B cell (primary cell): ENCODE results near the gene VIL1. TPM values are rescaled to one million over a fixed set of nuclear protein-coding genes. Genes with fewer than 3 reads are reported as not detected.

Experiments used
- ATAC-seq: fragments of 200-7000 bp; cut with Tn5 transposase; one replicate; pipeline ENCODE4 v1.10.0; 2021; ENCODE audit warnings: low read depth, mild to moderate bottlenecking, moderate number of reproducible peaks, moderate library complexity
- CTCF ChIA-PET: fragments of 350-600 bp; sonication (Branson Sonifier 250); formaldehyde crosslinking; loops from one replicate; lab custom pipeline; 2021; ENCODE audit warnings: antibody characterized with exemption, inconsistent platforms; lab: Charles Lee
- POLR2A ChIA-PET: fragments of 350-600 bp; sonication (Branson Sonifier 250); formaldehyde crosslinking; loops from one replicate; lab custom pipeline; 2021; ENCODE audit warnings: antibody characterized with exemption; lab: Charles Lee
- DNase-seq: peaks from one replicate; pipeline ENCODE4 v3.0.0; 2013
- H2AFZ ChIP-seq: 2 replicates; pipeline ENCODE4 v1.6.1; 2012; ENCODE audit warnings: mild to moderate bottlenecking, low read depth, low read length; ENCODE audit not compliant: insufficient read depth, poor library complexity, severe bottlenecking
- H3K27ac ChIP-seq, 2 donors: 1 replicate in 1 of 2; 2 replicates in 1 of 2; pipeline ENCODE4 v1.5.1; 2012 to 2013; ENCODE audit warnings: low read length in 2 of 2, mild to moderate bottlenecking in 2 of 2, moderate library complexity in 1 of 2
- H3K27me3 ChIP-seq, 4 experiments: fragments of 200-600 bp in 1 of 4; sonication (generic) in 1 of 4; replicated peaks in 1 of 4; 1 replicate in 2 of 4; 2 replicates in 2 of 4; pipeline versions ENCODE4 v1.6.1 to v1.7.0; 2013 to 2016; ENCODE audit warnings: low read length in 3 of 4, mild to moderate bottlenecking in 2 of 4, mixed read lengths in 1 of 4, moderate library complexity in 1 of 4; ENCODE audit not compliant: insufficient read depth in 4 of 4, control insufficient read depth in 3 of 4; ENCODE audit errors: control extremely low read depth in 1 of 4
- H3K36me3 ChIP-seq, 2 experiments: replicated peaks in 1 of 2; 1 replicate in 1 of 2; 2 replicates in 1 of 2; pipeline versions ENCODE4 v1.6.1 to v1.7.1; 2013; ENCODE audit warnings: low read length in 1 of 2; ENCODE audit not compliant: insufficient read depth in 2 of 2, control insufficient read depth in 1 of 2; ENCODE audit errors: control extremely low read depth in 1 of 2, extremely low read depth in 1 of 2
- H3K4me1 ChIP-seq, 2 donors: fragments of 200-600 bp in 1 of 2; sonication (generic) in 1 of 2; 1 replicate in 1 of 2; 2 replicates in 1 of 2; pipeline versions ENCODE4 v1.5.1 to v1.6.1; 2013 to 2017; ENCODE audit warnings: low read length in 2 of 2; ENCODE audit not compliant: control insufficient read depth in 2 of 2, insufficient read depth in 2 of 2
- H3K4me2 ChIP-seq: replicated peaks from 2 replicates; pipeline ENCODE3; 2012; ENCODE audit warnings: mild to moderate bottlenecking, low read depth, low read length; ENCODE audit not compliant: poor library complexity, severe bottlenecking
- H3K4me3 ChIP-seq, 5 experiments: fragments of 200-600 bp in 1 of 5; sonication (generic) in 1 of 5; 1 replicate in 3 of 5; 2 replicates in 2 of 5; pipeline versions ENCODE4 v1.5.1 to v1.7.0; 2011 to 2016; ENCODE audit warnings: low read length in 4 of 5, mild to moderate bottlenecking in 4 of 5, low read depth in 2 of 5, control low read depth in 1 of 5, moderate library complexity in 1 of 5; ENCODE audit not compliant: insufficient read depth in 1 of 5; ENCODE audit errors: control extremely low read depth in 1 of 5, extremely low read depth in 1 of 5
- H3K79me2 ChIP-seq: fragments of 200-600 bp; sonication (generic); one replicate; pipeline ENCODE4 v1.6.0; 2016; ENCODE audit warnings: low read length; ENCODE audit not compliant: control insufficient read depth, insufficient read depth
- H3K9ac ChIP-seq: fragments of 200-600 bp; sonication (generic); 2 replicates; pipeline ENCODE4 v1.6.1; 2017; ENCODE audit warnings: mild to moderate bottlenecking, low read length, moderate library complexity
- H3K9me3 ChIP-seq, 3 donors: one replicate each; pipeline versions ENCODE4 v1.6.1 to v1.7.1; 2013; ENCODE audit warnings: low read length in 2 of 3; ENCODE audit not compliant: control insufficient read depth in 2 of 3, insufficient read depth in 1 of 3; ENCODE audit errors: control extremely low read depth in 1 of 3
- H4K20me1 ChIP-seq: 2 replicates; pipeline ENCODE4 v1.6.0; 2012; ENCODE audit warnings: mild to moderate bottlenecking, low read length; ENCODE audit not compliant: insufficient read depth, control insufficient read depth, poor library complexity, severe bottlenecking
- H3K27ac Mint-ChIP-seq: one replicate; pipeline ENCODE4 v1.8.0; 2021; ENCODE audit warnings: mixed read lengths
- H3K27me3 Mint-ChIP-seq: one replicate; pipeline ENCODE4 v1.8.0; 2021; ENCODE audit warnings: mixed read lengths
- H3K4me1 Mint-ChIP-seq: one replicate; pipeline ENCODE4 v1.8.0; 2021; ENCODE audit warnings: mixed read lengths
- H3K4me3 Mint-ChIP-seq: one replicate; pipeline ENCODE4 v1.8.0; 2021; ENCODE audit warnings: mixed read lengths
- H3K9me3 Mint-ChIP-seq: one replicate; pipeline ENCODE4 v1.8.0; 2022; ENCODE audit warnings: mixed read lengths; ENCODE audit not compliant: insufficient read depth
- EZH2 ChIP-seq: IDR thresholded peaks from 2 replicates; pipeline ENCODE4 v1.6.1; 2012; ENCODE audit warnings: borderline replicate concordance, low read depth, mild to moderate bottlenecking, moderate library complexity, low read length; ENCODE audit not compliant: insufficient read depth, poor library complexity, severe bottlenecking
- WGBS: methylation state at CpG from one replicate; pipeline ENCODE4 v1.1.5; 2013; ENCODE audit warnings: missing lambda C conversion rate; ENCODE audit not compliant: insufficient coverage; 5-methylcytosine and 5-hydroxymethylcytosine counted together
- intact Hi-C: fragments of 100-400 bp; cut with micrococcal nuclease; formaldehyde crosslinking; loops from one replicate; pipeline ENCODE4 v1.10.0; 2022
- polyA plus RNA-seq: library from polyadenylated mRNA; depleted of rRNA; stranded (reverse); fragments of >200 nt; gene quantifications from 2 replicates; pipeline ENCODE4 v1.2.3, GENCODE V29; 2012
- total RNA-seq, 2 donors: library from RNA; stranded (reverse); fragments of 120-200 nt in 1 of 2; gene quantifications; 1 replicate in 1 of 2; 2 replicates in 1 of 2; pipeline versions ENCODE4 v1.2.3 to v1.2.4, GENCODE V29; 2013 to 2022
- TF ChIP-seq, protein P1 (sequence below): fragments of 200-600 bp; IDR thresholded peaks from one replicate; pipeline ENCODE4 v1.8.0; 2022; ENCODE audit warnings: antibody characterized with exemption, mild to moderate bottlenecking

VIL1 gene
- total and polyA plus RNA-seq, 2 donors (not counting 1 experiment from before 2014, with no cell fraction given): not detected

DNA sequence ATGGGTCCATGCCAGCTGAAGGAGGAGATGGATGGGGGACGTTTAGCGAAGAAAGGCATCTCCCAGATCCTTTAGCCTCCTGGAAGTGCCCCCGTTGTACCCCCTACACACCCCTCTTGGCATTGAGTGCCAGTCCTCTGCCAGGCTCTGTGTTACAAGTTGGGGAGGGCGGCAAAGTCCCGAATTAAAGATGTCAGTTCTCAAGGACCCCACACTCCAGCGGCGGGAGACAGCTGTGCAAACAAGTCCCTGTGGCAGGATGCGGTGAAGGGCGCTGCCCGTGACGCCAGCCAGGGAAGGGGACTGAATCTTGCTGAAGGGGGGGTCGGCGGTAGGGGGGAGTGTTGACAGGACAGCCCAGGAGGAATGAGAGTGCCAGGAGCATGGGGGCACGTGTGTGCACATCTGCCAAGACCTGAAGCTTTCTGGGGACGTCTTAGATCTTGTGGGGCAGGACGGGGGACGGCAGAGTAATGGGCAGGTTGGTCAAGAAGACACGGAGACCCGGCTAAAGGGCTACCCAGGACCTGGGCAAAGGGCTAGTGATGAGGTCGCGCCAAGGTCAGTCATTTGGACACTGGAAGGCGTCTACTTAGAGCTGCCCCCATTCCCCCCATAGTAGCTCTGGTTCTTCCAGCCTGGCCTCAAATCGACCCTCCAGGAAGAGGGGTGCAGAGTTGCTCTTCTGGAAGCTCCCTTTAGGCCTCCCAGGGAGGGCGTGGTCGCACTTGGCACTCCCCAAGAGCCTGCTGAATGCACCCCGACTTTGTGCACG lies 22.0 kb upstream of the VIL1 start:
- H3K27me3 ChIP-seq: no peaks in the 10 kb centered on the region
- intact Hi-C loops: loop anchor here (1.0 to 5.0 kb wide), 12 partner anchors 9 to 990 kb away; partner anchors contain the start of genes AAMP, ARPC2, CATIP and CNOT9
- H3K27ac ChIP-seq: peak overlapping the region; percentile 88 to 89
- H4K20me1 ChIP-seq: peaks cover 9% of the 10 kb centered on the region
- peak overlapping the region; percentile 75 to 94 (median 89) for H3K4me3 ChIP-seq
- ChIA-PET CTCF (interaction anchor here (0.6 to 6.8 kb wide), 19 partner anchors 8 to 500 kb away, joined by 3 to 77 read pairs (median 5); partner anchors contain the start of genes AAMP, ARPC2, CATIP and PNKD), POLR2A (interaction anchor here (0.6 to 2.8 kb wide), 10 partner anchors 10 to 858 kb away, joined by 3 to 16 read pairs (median 4); partner anchors contain the start of genes AAMP, BCS1L, PNKD and RNF25)
- ATAC-seq (no peak), DNase-seq (no peak)
- peak overlapping the region; percentile 90 for H3K4me2 ChIP-seq
- peaks cover 0 to 2% of the 10 kb centered on the region in 2 experiments for H3K36me3 ChIP-seq
- no peaks in the 10 kb centered on the region for H3K9me3 Mint-ChIP-seq
- peaks cover 43 to 69% of the 10 kb centered on the region in 2 donors for H3K4me1 ChIP-seq
- peak overlapping the region; percentile 78 for H3K9ac ChIP-seq
- H3K4me3 Mint-ChIP-seq: peak overlapping the region; percentile 96
- H3K27ac Mint-ChIP-seq: peak overlapping the region; percentile 99
- H2AFZ ChIP-seq: peak overlapping the region; percentile 95
- H3K79me2 ChIP-seq: peaks cover 14% of the 10 kb centered on the region
- peaks cover 60% of the 10 kb centered on the region for H3K4me1 Mint-ChIP-seq
- no peak for TF ChIP-seq EZH2
- TF ChIP-seq, protein P1, sequence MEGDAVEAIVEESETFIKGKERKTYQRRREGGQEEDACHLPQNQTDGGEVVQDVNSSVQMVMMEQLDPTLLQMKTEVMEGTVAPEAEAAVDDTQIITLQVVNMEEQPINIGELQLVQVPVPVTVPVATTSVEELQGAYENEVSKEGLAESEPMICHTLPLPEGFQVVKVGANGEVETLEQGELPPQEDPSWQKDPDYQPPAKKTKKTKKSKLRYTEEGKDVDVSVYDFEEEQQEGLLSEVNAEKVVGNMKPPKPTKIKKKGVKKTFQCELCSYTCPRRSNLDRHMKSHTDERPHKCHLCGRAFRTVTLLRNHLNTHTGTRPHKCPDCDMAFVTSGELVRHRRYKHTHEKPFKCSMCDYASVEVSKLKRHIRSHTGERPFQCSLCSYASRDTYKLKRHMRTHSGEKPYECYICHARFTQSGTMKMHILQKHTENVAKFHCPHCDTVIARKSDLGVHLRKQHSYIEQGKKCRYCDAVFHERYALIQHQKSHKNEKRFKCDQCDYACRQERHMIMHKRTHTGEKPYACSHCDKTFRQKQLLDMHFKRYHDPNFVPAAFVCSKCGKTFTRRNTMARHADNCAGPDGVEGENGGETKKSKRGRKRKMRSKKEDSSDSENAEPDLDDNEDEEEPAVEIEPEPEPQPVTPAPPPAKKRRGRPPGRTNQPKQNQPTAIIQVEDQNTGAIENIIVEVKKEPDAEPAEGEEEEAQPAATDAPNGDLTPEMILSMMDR: no peak
- H3K27me3 Mint-ChIP-seq: no peaks in the 10 kb centered on the region
- WGBS: under 1% methylated on average over 23 of the region's 27 CpGs
- H3K9me3 ChIP-seq: peaks cover 0 to 19% (median 0%) of the 10 kb centered on the region in 3 donors
